OCI-LY1 (cell line): Measurements from ENCODE around the gene PAM.

Experiments
- H2AFZ ChIP-seq: fragments of 200-600 bp; sonication (generic), shearing (Covaris generic); 2 replicates; pipeline ENCODE4 v1.6.0; 2014; ENCODE audit warnings: antibody characterized with exemption, mild to moderate bottlenecking, low read length
- H3F3A ChIP-seq: fragments of 200-600 bp; sonication (generic), shearing (Covaris generic); 2 replicates; pipeline ENCODE4 v1.6.0; 2014; ENCODE audit warnings: mild to moderate bottlenecking, antibody characterized with exemption, low read length, moderate library complexity; ENCODE audit not compliant: insufficient read depth
- H3K27ac ChIP-seq: fragments of 200-600 bp; sonication (generic); 2 replicates; pipeline ENCODE4 v1.5.1; 2014; ENCODE audit warnings: low read length, mixed run types, mild to moderate bottlenecking, low read depth; ENCODE audit not compliant: poor library complexity, severe bottlenecking
- H3K27me3 ChIP-seq: fragments of 200-600 bp; sonication (generic); 2 replicates; pipeline ENCODE4 v1.6.0; 2014; ENCODE audit warnings: antibody characterized with exemption, mild to moderate bottlenecking, low read length, moderate library complexity; ENCODE audit not compliant: insufficient read depth
- H3K36me3 ChIP-seq: fragments of 200-600 bp; sonication (generic); 2 replicates; pipeline ENCODE4 v1.6.1; 2014; ENCODE audit warnings: mild to moderate bottlenecking, antibody characterized with exemption, low read length, moderate library complexity, mixed read lengths; ENCODE audit not compliant: insufficient read depth
- H3K4me1 ChIP-seq: fragments of 200-600 bp; sonication (generic); 2 replicates; pipeline ENCODE4 v1.5.1; 2014; ENCODE audit warnings: mild to moderate bottlenecking, low read length, moderate library complexity; ENCODE audit not compliant: insufficient read depth, severe bottlenecking
- H3K4me2 ChIP-seq: fragments of 200-600 bp; sonication (generic), shearing (Covaris generic); 2 replicates; pipeline ENCODE4 v1.6.1; 2014; ENCODE audit warnings: low read length
- H3K4me3 ChIP-seq: fragments of 200-600 bp; sonication (generic); 2 replicates; pipeline ENCODE4 v1.5.1; 2014; ENCODE audit warnings: low read length, low read depth, mild to moderate bottlenecking, mixed read lengths; ENCODE audit not compliant: poor library complexity, severe bottlenecking
- H3K79me2 ChIP-seq: fragments of 200-600 bp; shearing (Covaris generic); 2 replicates; pipeline ENCODE4 v1.6.1; 2016; ENCODE audit warnings: mixed run types, low read length, mixed read lengths; ENCODE audit not compliant: insufficient read depth
- H3K9ac ChIP-seq: fragments of 200-600 bp; sonication (generic), shearing (Covaris generic); 2 replicates; pipeline ENCODE4 v1.6.1; 2014; ENCODE audit warnings: mild to moderate bottlenecking, low read length, mixed read lengths
- H3K9me2 ChIP-seq: fragments of 200-600 bp; sonication (generic), shearing (Covaris generic); 2 replicates; pipeline ENCODE4 v1.6.1; 2014; ENCODE audit warnings: low read depth, mild to moderate bottlenecking, low read length, mixed read lengths
- H3K9me3 ChIP-seq: fragments of 200-600 bp; shearing (Covaris generic); 2 replicates; pipeline ENCODE4 v1.6.1; 2014; ENCODE audit warnings: low read length, mixed read lengths
- H4K20me1 ChIP-seq: fragments of 200-600 bp; sonication (generic), shearing (Covaris generic); 2 replicates; pipeline ENCODE4 v1.6.0; 2016; ENCODE audit warnings: mild to moderate bottlenecking, low read length; ENCODE audit not compliant: insufficient read depth
- EZH2 ChIP-seq: fragments of 200-600 bp; sonication (generic), shearing (Covaris generic); IDR thresholded peaks from 2 replicates; pipeline ENCODE4 v1.8.0; 2017; ENCODE audit warnings: borderline replicate concordance, mixed run types, mild to moderate bottlenecking, antibody characterized with exemption, low read length, moderate library complexity, mixed read lengths
- TF ChIP-seq, protein P1 (sequence below): fragments of 200-600 bp; sonication (generic), shearing (Covaris generic); IDR thresholded peaks from 2 replicates; pipeline ENCODE4 v1.5.1; 2017; ENCODE audit warnings: mild to moderate bottlenecking, antibody characterized with exemption, low read length, moderate library complexity, mixed read lengths

Gene PAM

DNA sequence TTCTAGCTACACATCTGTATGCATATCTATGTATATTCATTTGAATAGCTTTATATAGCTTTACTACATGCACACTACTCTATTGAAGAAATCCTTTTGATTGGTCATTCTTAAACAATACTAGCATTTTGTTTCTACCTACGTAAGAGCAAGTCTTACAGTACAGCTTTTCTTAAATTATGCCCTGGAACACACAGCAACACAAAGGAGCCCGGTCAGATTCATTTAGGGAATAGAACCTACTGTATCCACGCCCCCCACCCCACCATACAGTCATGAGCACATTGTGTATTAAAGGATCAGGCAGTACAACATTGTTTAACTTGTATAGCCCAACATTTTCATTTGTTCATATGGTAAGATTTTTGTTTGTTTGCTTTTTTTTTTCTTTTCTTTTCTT, 202.0 kb downstream of the PAM start:
- Histone ChIP-seq H3K9me3 (no peaks in the 10 kb centered on the region), H3K9ac (no peak overlapping the region), H3K27ac (no peak overlapping the region), H3K4me1 (no peaks in the 10 kb centered on the region), H3K79me2 (no peaks in the 10 kb centered on the region), H4K20me1 (no peaks in the 10 kb centered on the region), H3K4me3 (no peak overlapping the region), H3F3A (no peaks in the 10 kb centered on the region), H3K4me2 (no peak overlapping the region), H3K27me3 (no peaks in the 10 kb centered on the region), H2AFZ (no peak overlapping the region), H3K9me2 (no peaks in the 10 kb centered on the region), H3K36me3 (no peaks in the 10 kb centered on the region)
- TF ChIP-seq, protein P1, sequence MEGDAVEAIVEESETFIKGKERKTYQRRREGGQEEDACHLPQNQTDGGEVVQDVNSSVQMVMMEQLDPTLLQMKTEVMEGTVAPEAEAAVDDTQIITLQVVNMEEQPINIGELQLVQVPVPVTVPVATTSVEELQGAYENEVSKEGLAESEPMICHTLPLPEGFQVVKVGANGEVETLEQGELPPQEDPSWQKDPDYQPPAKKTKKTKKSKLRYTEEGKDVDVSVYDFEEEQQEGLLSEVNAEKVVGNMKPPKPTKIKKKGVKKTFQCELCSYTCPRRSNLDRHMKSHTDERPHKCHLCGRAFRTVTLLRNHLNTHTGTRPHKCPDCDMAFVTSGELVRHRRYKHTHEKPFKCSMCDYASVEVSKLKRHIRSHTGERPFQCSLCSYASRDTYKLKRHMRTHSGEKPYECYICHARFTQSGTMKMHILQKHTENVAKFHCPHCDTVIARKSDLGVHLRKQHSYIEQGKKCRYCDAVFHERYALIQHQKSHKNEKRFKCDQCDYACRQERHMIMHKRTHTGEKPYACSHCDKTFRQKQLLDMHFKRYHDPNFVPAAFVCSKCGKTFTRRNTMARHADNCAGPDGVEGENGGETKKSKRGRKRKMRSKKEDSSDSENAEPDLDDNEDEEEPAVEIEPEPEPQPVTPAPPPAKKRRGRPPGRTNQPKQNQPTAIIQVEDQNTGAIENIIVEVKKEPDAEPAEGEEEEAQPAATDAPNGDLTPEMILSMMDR = no peak
- TF ChIP-seq EZH2 = no peak

DNA sequence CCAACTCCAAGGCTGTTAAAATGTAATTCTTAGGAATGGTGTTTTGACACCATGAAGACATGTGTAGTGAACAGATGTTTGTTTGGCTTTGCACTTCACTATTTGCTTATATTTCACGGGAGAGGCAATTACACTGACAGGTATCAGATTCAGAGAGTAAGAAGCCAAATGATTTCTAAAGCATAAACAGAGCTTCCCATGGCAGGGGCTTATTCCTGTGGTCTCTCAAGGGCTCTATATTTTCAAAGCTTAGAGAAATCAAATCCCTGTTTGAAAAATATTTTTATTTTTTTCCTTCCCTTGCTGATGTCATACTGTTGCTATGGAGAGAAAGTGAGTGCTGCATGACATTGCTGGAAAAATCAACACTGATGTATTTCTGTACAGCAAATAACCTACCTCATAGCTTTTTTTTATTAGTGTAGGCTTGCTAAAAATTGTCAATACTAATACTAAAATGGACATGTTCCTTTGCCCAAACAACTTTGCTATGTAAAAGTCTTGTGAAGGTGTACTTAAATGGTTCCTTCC, 203.4 kb downstream of the PAM start:
- H3F3A ChIP-seq = no peaks in the 10 kb centered on the region
- H3K4me3 ChIP-seq = no peak overlapping the region
- no peaks in the 10 kb centered on the region for H3K36me3 ChIP-seq
- no peaks in the 10 kb centered on the region for H4K20me1 ChIP-seq
- no peaks in the 10 kb centered on the region for H3K9me2 ChIP-seq
- H3K9me3 ChIP-seq = no peaks in the 10 kb centered on the region
- H3K27ac ChIP-seq = no peak overlapping the region
- H3K9ac ChIP-seq = no peak overlapping the region
- H3K4me1 ChIP-seq = no peaks in the 10 kb centered on the region
- TF ChIP-seq, protein P1 = no peak
- TF ChIP-seq EZH2 = no peak
- no peak overlapping the region for H2AFZ ChIP-seq
- no peaks in the 10 kb centered on the region for H3K79me2 ChIP-seq
- H3K4me2 ChIP-seq = no peak overlapping the region
- no peaks in the 10 kb centered on the region for H3K27me3 ChIP-seq

DNA sequence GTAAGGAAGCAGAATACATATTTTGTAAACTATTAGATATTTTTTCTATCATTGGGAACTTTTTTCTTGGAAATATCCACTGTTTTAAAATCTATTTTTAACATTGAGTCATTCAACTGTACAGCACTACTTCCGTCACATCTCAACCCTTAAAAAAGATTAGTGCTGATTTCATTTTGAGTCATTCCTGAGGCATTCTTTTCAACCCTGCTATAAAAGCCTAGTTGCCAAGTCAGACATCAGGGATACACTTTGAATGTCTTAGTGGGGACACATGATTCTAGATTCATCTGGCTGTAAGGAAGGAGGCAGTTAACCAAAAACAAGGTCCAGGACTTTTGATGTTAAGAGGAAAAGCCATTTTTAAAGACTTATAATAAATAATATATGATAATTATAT, 203.9 kb downstream of the PAM start:
- Histone ChIP-seq H3K79me2 (no peaks in the 10 kb centered on the region), H3F3A (no peaks in the 10 kb centered on the region), H3K4me3 (no peak overlapping the region), H3K9ac (no peak overlapping the region), H4K20me1 (no peaks in the 10 kb centered on the region), H2AFZ (no peak overlapping the region), H3K27ac (no peak overlapping the region), H3K36me3 (no peaks in the 10 kb centered on the region), H3K27me3 (no peaks in the 10 kb centered on the region), H3K4me2 (no peak overlapping the region), H3K4me1 (no peaks in the 10 kb centered on the region), H3K9me2 (no peaks in the 10 kb centered on the region), H3K9me3 (no peaks in the 10 kb centered on the region)
- TF ChIP-seq, protein P1 = no peak
- TF ChIP-seq EZH2 = no peak
